H1 (cell line): ENCODE results near the gene BAZ2A. TPM values are rescaled to one million over a fixed set of nuclear protein-coding genes. Genes with fewer than 3 reads are reported as not detected.

ENCODE experiments used
- KDM4A ChIP-seq: IDR thresholded peaks from one replicate; pipeline ENCODE4 v1.7.1; 2012; ENCODE audit warnings: low read depth, mild to moderate bottlenecking, moderate library complexity, low read length, inconsistent platforms; ENCODE audit not compliant: severe bottlenecking
- polyA plus RNA-seq, 7 experiments: library from polyadenylated mRNA; depleted of rRNA in 3 of 7; stranded (reverse) in 5 of 7; unstranded in 2 of 7; fragments of >200 nt in 5 of 7; fragments of 200-250 nt in 2 of 7; gene quantifications; 1 replicate in 5 of 7; 2 replicates in 1 of 7; 4 replicates in 1 of 7; pipeline versions ENCODE4 v1.2.1 to v1.2.3, GENCODE V29; 2011 to 2013; ENCODE audit warnings: missing spikeins in 2 of 7, mixed read lengths in 2 of 7
- total RNA-seq: library from RNA; stranded (reverse); fragmentation: NEBNext Ultra II Directional; extraction: Animal tissue kit (Norgen Biotek cat#: 25700); gene quantifications from 2 replicates; pipeline ENCODE4 v1.2.1, GENCODE V29; 2021

Gene BAZ2A
- total and polyA plus RNA-seq, 2 of the 8 experiments (the other 6 are each of a cell fraction or from before 2014, with no cell fraction given): 52.0 to 110 TPM

GRCh38 chr12:56661560-56661959, 31.4 kb upstream of the BAZ2A start (continued):
- no peak for TF ChIP-seq KDM4A
